Prostate gland (tissue), 2 donors: ENCODE data around the gene CXCL11.

Source experiments
- CTCF ChIP-seq, 4 experiments: fragments of 200-600 bp in 2 of 4; fragments of 450-650 bp in 2 of 4; sonication (generic) in 2 of 4; IDR thresholded peaks; 1 replicate in 3 of 4; 2 replicates in 1 of 4; pipeline ENCODE4 v1.5.1; 2016 to 2019; ENCODE audit warnings: antibody characterized with exemption in 4 of 4, mild to moderate bottlenecking in 2 of 4, moderate library complexity in 2 of 4
- POLR2A ChIP-seq: fragments of 450-650 bp; IDR thresholded peaks from one replicate; pipeline ENCODE4 v1.6.1; 2016; ENCODE audit warnings: antibody characterized with exemption, mild to moderate bottlenecking

GRCh38 chr4:76066546-76066945 is 30.7 kb upstream of the CXCL11 start:
- no peak for TF ChIP-seq CTCF (IDR thresholded peaks at IDR 0.05)
- TF ChIP-seq POLR2A, result no peak
